ENCODE results near the gene TIGD1.
A peak's percentile ranks its signal among the peaks of the same experiment; 100 is the strongest.

TIGD1 gene

DNA sequence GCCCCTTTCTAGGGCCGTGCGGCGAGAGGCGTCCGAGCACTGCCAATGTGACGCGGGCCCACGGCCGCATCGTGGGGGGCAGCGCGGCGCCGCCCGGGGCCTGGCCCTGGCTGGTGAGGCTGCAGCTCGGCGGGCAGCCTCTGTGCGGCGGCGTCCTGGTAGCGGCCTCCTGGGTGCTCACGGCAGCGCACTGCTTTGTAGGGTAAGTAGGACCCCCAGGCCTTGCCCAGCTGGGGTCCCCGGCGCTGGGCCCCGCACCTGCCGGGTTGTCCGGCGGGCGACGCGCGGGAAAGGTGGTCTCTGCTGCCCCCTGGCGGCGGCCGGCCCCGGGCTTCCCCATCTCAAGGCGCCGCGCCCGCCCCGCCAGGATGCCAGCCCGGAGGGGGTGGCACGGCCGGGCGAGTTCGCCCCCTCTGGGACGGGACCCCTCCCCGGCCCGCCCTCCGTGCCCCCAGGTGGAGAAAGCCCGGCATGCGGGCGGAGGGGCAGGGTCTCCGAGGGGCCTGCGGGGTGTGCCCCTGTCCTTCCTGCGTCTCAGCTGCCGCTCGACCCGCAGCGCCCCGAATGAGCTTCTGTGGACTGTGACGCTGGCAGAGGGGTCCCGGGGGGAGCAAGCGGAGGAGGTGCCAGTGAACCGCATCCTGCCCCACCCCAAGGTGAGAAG, 28.3 kb downstream of the TIGD1 start:
- no peak for DNase-seq

DNA sequence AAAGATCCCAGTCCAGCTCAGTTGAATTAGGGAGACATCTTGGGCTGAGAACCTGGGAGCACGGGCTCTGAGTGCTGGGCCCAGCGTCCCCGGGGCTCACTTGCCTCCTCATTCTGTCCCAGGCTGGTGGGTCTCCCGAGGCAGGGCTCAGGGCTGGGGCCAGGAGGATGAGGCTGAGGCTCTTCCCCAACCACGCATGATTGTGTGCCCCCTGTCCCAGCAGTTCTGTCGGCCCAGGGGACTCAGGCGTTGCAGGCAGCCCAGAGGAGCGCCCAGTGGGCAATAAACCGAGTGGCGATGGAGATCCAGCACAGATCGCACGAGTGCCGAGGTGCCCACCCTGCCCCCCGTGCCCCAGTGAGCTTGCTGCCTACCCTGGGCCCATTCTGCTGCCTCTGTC, 29.3 kb downstream of the TIGD1 start:
- DNase-seq: no peak

DNA sequence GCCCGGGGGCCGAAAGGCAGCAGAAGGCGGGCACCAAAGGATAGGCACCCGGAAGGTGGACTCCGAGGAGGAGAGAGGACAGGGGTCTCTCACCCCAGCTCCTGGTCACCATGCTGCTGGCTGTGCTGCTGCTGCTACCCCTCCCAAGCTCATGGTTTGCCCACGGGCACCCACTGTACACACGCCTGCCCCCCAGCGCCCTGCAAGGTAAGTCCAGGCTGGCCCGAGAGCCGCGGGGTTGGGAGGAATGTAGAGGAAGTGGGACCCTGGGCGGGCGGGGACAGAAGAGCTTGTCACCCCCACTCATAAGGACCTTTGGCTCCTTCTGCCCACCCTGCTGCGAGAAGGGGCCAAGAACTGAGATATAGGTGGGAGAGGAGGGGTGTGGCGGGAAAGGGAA, 29.9 kb downstream of the TIGD1 start:
- DNase-seq: no peak

DNA sequence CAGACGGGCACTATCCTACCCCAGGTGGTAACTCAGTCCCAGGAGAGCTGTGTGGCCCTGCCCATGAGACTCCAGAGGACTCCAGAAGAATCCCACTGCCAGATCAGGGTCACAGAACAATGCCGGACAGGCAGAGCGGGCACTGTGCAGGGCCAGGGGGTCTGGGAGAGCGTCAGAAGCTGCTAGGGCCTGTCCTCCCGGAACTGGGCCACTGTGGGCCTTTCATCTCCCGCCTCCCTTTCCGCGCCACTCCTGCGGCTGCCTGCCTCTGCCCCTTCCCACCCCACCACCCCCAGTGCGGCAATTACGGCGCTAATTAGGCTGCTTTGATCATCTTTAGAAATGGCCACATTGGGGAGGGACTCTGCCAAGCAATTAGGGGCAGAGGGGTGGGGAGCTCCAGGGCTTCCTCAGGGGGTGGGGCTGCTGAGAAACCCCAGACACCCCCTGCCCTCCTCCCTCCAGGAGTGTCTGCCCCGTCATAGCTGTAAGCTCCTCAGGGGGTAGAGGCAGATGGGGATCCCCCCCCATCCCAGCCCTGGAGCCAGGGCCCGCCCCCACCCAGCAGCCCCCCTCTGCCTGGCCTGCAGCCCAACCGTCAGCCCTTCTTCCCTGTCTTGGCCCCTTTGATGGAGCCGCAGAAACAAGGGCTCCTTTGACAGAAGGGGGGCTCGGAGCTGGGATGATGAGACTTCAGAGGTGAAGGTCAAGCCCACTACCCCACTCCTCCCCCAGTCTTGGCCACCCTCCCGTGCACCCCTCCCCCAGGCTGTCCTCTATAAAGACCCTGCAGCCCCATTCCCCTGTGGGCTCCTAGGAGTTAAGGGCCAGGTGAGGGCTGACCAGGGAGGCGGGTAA, 30.5 kb downstream of the TIGD1 start, which contains the start of gene PRSS56:
TSS of gene PRSS56 (plus strand) at position 808 of the 858 bp plus-strand sequence. CDS start 211 bp downstream, outside the sequence.
- no peak for DNase-seq

DNA sequence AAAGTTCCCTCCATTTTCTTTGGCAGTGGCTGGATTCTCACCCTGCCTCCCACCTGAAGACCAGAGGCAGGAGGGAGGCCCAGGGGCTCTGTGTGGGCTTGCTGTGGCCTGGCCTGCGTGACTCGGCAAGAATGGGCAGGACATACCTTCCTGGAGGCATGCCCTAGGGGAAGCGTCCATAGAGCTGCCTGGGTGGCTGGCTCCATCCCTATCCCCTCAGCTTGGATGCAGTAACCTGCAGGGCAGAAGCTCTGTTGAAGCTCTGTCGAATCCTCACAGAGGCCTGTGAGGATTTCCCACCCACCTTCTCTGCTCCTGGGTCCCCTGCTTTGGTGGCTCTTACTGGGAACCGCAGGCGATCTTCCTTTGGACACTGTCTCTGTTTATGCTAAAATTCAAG, 31.5 kb downstream of the TIGD1 start:
- no peak for DNase-seq

DNA sequence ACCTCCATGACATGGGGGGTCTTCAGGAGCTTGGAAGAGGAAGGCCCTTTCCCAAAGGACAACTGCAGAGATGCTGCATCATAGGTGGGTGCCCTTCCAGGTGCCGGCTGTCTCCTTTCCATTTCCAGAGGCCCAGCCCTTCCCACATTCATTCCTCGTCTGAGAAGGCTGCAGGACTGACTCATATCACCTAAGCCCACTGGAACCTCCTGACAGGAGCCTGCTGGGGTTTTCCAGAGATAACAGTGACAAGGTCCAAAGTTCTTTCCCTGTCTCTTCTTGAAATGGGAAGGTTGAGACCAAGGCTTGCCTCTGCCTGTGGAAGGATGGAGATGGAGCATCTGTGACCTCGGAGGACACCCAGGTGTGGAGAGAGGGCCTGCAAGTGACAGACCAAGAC, 33.8 kb downstream of the TIGD1 start:
- DNase-seq: no peak

DNA sequence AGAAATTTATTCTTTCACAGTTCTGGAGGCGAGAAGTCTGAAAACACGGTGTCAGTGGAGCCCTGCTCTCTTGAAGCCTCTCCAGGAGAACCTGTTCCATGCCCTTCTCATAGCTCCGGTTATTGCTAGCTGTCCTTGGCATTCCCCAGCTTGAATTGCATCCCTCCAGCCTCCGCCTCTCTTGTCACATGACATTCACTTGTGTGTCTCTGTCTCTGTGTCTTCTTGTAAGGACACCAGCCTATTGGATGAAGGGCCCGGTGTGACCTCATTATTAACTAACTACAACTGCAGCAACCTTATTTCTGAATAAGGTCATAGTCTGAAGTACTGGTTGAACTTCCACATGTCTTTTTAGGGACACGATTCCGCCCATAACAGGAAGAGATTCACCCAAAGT, 34.7 kb downstream of the TIGD1 start:
- no peak for DNase-seq

DNA sequence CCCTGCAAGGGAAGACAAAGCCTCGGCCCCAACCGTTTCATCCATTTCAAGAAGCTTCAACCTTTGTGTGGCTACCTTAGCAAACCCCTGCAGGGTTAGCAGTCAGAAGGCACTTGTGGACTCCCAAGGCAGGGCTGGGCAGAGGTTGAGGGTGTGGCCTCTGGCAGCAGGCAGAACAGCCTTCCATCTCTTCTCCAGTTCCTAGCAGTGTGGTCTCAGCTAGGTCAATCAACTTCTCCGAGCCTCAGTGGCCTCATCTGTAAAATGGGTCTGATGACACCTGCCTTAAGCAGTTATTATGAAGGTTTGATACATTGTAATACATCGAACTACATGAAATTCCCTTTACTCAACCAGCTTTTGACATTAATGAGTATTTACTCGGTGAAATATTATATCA, 37.0 kb downstream of the TIGD1 start:
- DNase-seq: no peak

DNA sequence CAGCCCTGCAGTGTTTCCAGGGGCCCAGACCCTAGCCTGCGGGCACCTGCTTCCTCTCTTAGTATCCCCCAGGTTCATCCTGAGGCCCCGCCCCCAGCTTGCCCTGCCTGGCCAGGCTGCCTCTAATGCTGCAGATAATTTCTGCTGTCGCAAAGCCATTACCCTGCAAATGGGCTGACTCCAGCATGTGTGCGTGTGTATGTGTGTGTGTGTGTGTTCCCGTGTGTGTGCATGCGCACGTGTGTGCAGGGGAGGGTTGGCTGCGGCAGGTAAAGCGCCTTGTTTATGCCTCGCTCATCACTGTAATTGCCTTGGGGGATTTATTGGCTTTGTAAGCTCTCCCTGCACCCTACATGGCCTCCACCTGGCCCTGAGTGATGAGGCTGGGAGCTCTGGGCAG, 37.8 kb downstream of the TIGD1 start:
- no peak for DNase-seq

DNA sequence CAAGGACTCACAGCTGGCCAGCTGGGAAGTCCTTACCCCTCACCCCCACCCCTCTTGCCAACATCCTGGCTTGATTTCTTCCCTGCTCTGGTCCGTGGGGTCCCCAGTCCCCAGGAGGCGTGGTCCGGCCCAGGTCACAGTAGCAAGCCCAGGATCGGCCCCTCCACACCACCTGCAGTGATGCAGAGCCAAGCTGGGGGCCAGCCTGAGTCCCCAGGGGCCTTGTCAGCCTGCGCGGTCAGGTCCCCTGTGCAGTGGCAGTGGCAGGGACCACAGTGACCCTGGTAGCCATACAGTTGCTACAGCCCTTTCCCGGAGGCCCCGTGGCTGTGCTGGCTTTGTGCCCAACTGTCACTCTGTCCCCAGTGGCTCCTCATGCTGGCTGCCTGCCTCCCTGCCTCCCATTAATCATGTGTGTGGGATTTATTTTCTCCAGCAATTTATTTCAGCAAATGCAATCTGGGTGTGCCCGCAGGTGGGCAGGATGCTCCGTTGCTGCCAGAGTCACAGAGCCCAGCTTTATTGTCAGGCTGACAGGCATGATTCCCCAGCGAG, 38.9 kb downstream of the TIGD1 start:
- no peak for DNase-seq

DNA sequence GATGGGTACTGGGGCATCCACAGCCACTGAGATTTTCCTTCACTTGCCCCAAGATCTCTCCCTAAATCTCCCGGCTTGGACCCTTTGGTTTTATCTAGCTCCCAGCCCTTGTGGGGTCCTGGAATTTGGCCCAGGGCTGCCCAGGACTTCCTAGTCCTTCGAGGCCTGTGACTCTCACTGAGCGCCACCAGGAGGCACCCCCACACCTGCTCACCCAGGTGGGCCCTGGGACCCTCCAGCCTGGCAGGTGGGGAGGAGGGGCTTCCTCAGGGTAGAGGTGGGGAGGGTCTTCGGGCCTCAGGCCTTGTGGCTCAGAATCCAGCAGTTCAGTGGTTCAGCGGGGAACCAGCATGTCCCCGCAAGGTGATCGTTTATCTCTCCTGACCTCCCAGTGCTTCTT, 42.1 kb downstream of the TIGD1 start:
- DNase-seq: no peak

DNA sequence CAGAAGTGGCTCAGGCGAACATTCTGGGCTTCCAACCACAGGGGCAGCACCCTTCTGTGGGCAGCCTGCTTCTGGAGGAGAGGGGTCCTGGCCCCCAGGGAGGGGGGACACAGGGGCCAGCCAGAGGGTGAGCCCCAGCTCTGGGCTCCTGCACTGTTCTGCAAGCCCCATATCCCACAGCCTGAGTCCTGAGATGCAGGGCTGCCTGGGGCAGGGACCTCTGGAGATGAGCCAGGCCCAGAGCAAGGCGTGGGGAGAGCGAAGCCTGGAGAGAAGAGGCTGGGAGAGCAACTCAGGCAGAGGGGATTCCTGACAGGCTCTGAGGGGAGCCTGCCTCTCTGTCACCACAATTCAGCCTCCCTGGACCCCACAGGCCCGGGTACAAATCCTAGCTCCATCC, 43.6 kb downstream of the TIGD1 start:
- no peak for DNase-seq

DNA sequence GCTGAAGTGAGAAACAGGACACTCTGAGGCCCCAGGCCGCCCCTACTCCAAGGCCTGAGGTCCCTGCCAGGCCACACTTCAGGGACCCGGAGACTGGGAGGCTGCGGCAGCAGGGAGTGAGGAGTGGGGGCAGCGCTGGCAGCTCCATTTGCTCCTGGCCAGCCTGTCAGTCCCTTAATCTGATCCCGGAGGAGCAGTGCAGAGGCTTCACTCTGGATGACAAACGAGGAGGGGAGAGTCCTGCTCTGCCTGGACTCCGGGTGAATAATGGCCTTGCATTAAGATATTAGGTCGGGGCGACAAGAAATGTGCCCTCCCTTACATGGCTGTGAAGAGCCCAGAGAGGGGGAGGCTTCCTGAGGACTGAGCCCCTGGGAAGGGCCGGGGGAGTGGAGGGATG, 44.5 kb downstream of the TIGD1 start:
- no peak for DNase-seq

DNA sequence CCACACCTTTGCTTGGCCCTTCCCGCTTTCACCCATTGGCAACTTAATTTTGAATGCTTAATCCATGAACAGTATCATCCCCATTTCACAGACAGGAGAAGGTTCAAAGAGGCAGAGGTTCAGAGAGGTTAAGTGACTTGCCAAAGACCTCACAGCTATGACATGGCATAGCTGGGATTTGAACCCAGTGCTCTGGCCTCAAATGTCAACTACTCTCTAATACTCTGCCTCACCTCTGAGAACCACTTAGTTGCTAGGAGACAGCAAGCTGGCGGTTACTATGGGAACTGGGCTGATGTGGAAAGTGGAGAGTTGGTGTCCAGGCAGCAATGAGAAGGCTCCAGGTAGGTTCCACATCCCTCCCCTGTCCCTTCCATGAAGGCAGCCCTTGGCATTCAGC, 45.9 kb downstream of the TIGD1 start:
- peak; percentile 41 for DNase-seq

DNA sequence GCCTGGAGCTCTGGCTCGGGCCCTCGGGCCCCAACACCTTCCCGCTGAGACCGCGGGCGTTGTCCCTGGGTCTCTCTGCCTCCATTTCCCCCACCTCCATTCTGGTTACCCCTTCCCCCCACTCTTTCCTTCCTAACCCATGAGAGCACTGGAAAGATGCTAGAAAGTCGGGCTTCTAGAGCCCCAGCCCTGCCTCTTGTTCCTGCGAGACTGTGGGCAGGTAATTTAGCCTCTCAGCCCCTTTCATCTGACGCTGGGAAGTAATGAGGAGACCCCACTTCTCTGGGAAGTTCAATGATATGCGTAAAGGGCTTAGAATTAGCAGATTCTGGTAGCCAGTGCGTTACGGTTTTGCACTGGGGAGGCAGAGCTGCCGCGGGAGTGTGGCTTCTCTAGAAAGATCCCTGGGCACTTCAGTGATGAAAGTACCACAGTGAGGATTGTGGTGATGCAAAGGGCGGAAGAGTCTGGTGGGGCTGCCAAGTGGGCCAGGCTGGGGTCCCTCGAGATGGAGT, 46.5 kb downstream of the TIGD1 start:
- DNase-seq: no peak

DNA sequence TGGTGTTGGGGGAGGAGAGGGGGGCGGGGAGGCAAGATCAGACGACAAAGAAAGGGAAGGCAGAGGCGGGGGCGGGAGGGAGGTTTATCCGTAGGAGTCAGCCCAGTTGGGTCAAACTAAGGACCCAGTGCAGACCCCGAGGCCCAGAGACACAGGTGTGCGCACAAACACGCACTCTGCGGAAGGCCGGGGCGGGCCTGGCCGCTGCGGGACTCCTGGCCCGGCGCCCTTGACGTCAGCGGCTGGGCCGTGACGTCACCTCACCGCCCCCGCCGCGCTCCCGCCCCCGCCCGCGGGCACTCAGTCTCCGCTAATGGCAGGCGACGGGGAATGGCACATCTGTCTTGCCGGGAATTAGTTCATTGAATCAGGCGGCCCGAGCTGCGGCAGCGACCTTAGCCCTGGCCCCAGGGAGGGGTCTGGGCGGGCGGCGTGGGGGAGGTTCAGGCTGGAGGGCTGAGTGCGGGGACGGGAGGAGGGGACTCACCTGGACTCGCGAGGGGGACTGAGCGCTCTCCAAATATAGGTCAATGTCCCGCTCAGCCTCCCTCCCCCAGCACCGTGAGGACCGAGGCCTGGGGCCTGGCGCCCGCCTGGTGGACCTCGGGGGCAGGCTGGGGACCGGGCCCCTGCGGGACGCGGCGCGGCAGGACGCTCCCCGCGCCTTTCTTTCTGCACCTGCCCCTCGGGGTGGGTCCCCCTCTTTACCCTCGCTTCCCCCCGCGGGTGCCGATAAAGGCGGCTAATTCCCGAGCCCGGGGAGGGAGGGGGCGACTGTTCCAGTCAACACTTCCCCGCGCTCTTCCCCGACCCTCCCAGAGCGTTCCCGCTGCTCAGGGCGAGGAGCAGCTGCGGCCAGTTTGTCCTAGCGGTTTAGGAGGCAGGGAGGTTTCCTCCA, 47.2 kb downstream of the TIGD1 start:
- DNase-seq: peak; percentile 12

DNA sequence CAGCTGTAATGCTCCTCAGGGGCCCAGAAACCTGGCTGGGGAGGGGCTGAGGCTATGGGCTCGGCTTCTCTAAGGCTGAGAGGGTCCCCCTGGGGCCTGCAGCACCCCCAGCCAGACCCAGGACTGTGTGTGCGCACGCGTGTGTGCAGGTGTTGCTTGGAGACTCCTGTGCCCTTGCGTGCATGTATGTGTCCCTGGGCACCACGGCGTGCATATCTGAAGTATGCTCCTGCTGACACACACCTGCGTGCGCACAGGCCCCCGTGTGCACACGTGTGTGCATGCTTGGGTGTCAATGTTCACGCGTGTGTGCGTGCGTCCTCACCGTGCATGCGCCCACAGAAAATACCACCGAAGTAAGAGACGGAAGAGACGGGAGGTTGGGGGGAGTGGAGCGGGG, 47.8 kb downstream of the TIGD1 start:
- DNase-seq: no peak

DNA sequence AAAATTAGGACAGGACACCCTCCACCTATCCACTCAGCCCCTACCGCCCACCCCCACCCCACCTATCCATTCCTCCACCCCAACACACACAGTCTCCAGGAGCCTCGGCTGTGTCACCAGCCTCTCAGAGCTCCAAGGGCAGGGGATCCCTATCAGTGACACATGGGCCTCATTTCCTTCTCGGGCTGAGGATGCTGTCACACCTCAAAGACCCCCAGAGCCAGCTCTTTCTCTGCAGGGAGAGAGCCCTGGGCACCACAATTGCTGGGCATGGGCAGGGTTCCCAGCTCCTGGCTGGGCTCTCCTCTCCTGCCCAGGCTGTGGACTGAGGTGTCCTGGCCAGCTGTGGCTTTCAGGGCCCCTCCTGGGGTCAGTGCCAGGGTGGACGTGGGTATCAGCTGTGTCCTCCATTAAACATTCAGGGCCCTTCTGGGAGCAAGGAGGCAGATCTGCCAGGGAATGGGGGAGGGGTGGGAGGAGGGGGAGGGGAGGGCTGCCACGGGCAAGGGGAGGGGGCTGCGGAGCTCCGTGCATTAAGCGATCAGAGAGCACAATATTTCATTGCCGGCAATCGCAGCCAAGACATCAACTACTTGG, 48.5 kb downstream of the TIGD1 start:
- no peak for DNase-seq

DNA sequence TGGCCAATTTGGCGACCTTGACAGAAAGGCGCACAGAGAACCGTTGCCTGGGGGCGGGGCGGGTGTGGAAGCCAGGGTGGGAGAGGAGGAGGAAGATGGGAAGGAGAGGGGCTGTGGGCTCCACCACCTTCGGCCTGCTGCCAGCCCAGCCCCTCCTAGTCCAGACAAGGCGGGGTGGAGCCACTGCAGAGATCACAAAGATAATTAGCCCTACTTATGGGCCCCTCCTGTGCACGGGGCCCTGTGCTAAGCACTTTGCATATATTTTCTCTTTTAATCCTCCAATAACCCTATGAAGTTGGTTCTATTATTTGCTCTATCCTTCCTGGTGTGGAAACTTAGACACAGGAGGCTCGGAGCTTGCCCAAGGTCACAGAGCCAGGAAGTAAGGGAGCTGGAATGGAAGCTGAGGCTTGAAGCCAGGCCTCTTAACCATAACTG, 49.0 kb downstream of the TIGD1 start:
- no peak for DNase-seq

DNA sequence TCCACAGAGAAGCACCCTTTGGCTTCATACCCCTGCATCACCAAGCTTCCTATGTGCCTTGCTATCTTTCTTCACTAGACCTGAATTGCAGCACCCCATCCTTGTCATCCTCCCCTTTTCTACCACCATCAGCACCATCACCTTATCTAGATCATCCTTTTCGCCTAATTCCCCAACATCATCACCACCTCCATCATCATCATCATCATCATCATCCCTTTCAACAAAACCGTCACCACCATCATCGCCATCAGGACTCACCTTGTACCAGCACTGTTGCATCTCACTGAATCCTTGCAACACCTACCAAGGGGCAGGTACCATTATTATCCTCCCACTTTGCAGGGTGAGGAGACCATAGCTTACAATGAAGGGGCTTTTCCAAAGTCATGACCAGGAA, 51.9 kb downstream of the TIGD1 start:
- DNase-seq: no peak
